Fibroblast of skin of right biceps (primary cell): ENCODE measurements around the gene DCAF11.
A peak's percentile ranks its signal among the peaks of the same experiment; 100 is the strongest.
"Not testable (repeated sequence)": the region's sequence is repeated elsewhere in the genome, so short reads cannot be mapped to it uniquely, and the experiment has no call there.

Experiments used
- DNase-seq: peaks from one replicate; pipeline ENCODE4 v3.0.0-alpha.2; 2013

The DCAF11 gene

GRCh38 chr14:24098229-24098926 is 16.2 kb upstream of the DCAF11 start:
- no peak for DNase-seq

- DNase-seq: no peak
These were observed 15.4 kb upstream of the DCAF11 start for GRCh38 chr14:24098927-24099813.

GRCh38 chr14:24100197-24100981 is 14.2 kb upstream of the DCAF11 start:
- DNase-seq: no peak

- DNase-seq: no peak
These were observed 13.5 kb upstream of the DCAF11 start for GRCh38 chr14:24100982-24101494.

- no peak for DNase-seq
These were observed 12.1 kb upstream of the DCAF11 start for GRCh38 chr14:24102357-24103048.

GRCh38 chr14:24103451-24103850 is 11.1 kb upstream of the DCAF11 start:
- DNase-seq: no peak

- not testable (repeated sequence) for DNase-seq
These were observed 8.9 kb upstream of the DCAF11 start for GRCh38 chr14:24105609-24106239.

- DNase-seq: no peak
These were observed 7.8 kb upstream of the DCAF11 start for GRCh38 chr14:24106672-24107271.

- no peak for DNase-seq
These were observed 6.2 kb upstream of the DCAF11 start for GRCh38 chr14:24108336-24108874.

- no peak for DNase-seq
These were observed 4.5 kb upstream of the DCAF11 start for GRCh38 chr14:24110060-24110459.

GRCh38 chr14:24110523-24110922 is 4.1 kb upstream of the DCAF11 start:
- no peak for DNase-seq

GRCh38 chr14:24113379-24113800 is 1.2 kb upstream of the DCAF11 start:
- no peak for DNase-seq

- DNase-seq: peak; percentile 92
These were observed 611 bp upstream of the DCAF11 start for GRCh38 chr14:24113801-24114531.

GRCh38 chr14:24115422-24116127 is 998 bp downstream of the DCAF11 start:
- no peak for DNase-seq

GRCh38 chr14:24116128-24116814 is 1.7 kb downstream of the DCAF11 start:
- DNase-seq: no peak

- DNase-seq: no peak
These were observed 2.6 kb downstream of the DCAF11 start for GRCh38 chr14:24117179-24117578.

GRCh38 chr14:24119691-24120090 is 5.1 kb downstream of the DCAF11 start:
- no peak for DNase-seq

- no peak for DNase-seq
These were observed 6.6 kb downstream of the DCAF11 start for GRCh38 chr14:24121210-24121609.

GRCh38 chr14:24122416-24122815 is 7.8 kb downstream of the DCAF11 start:
- DNase-seq: no peak
